HEK293 (cell line): ENCODE measurements around the gene BRWD1.

Experiments
- CTCF ChIA-PET: fragments of 350-600 bp; formaldehyde crosslinking; extraction: SDS; loops from one replicate; lab custom pipeline; 2021; ENCODE audit warnings: antibody characterized with exemption; lab: Yijun Ruan, JAX
- POLR2A ChIA-PET: fragments of 300-600 bp; formaldehyde crosslinking; extraction: SDS; loops from one replicate; lab custom pipeline; 2020; ENCODE audit warnings: antibody characterized with exemption, inconsistent platforms; lab: Yijun Ruan, JAX
- H3K27ac ChIP-seq: fragments of 200-500 bp; sonication (Bioruptor generic); 2 replicates; pipeline ENCODE4 v1.5.1; 2014; ENCODE audit warnings: low read depth, low read length, control low read depth, inconsistent platforms; ENCODE audit errors: extremely low read depth
- H3K36me3 ChIP-seq, 2 experiments: fragments of 200-500 bp in 1 of 2; sonication (Bioruptor generic) in 1 of 2; 1 replicate in 1 of 2; 2 replicates in 1 of 2; pipeline ENCODE4 v1.5.1; 2014 to 2017; ENCODE audit warnings: inconsistent platforms in 2 of 2, low read length in 2 of 2; ENCODE audit not compliant: control insufficient read depth in 2 of 2, insufficient read depth in 1 of 2
- H3K4me1 ChIP-seq: fragments of 200-500 bp; sonication (Bioruptor generic); 2 replicates; pipeline ENCODE4 v1.5.1; 2014; ENCODE audit warnings: mild to moderate bottlenecking, low read length, inconsistent platforms; ENCODE audit not compliant: control insufficient read depth, insufficient read depth
- H3K4me3 ChIP-seq: 2 replicates; pipeline ENCODE4 v1.5.1; 2011; ENCODE audit warnings: low read depth, mild to moderate bottlenecking, control low read depth, low read length, moderate library complexity
- H3K9me3 ChIP-seq: fragments of 200-500 bp; sonication (Bioruptor generic); 2 replicates; pipeline ENCODE4 v1.5.1; 2014; ENCODE audit warnings: low read depth, low read length, inconsistent platforms; ENCODE audit not compliant: control insufficient read depth, insufficient read depth
- BCL11A ChIP-seq: fragments of 450-650 bp; formaldehyde crosslinking; IDR thresholded peaks from 2 replicates; pipeline ENCODE4 v1.5.1; 2016; ENCODE audit warnings: low read depth, missing biosample characterization, missing genetic modification characterization
- GLIS1 ChIP-seq: fragments of 450-650 bp; formaldehyde crosslinking; IDR thresholded peaks from 2 replicates; pipeline ENCODE4 v1.5.1; 2016; ENCODE audit warnings: missing biosample characterization, missing genetic modification characterization
- KLF16 ChIP-seq: fragments of 450-650 bp; formaldehyde crosslinking; IDR thresholded peaks from 2 replicates; pipeline ENCODE4 v1.5.1; 2017; ENCODE audit warnings: missing biosample characterization, missing genetic modification characterization
- MEIS1 ChIP-seq: sonication (generic); formaldehyde crosslinking; IDR thresholded peaks from 2 replicates; pipeline ENCODE4 v1.8.1; 2022; ENCODE audit warnings: missing genetic modification reagents, mild to moderate bottlenecking, borderline replicate concordance
- SP7 ChIP-seq: fragments of 450-650 bp; formaldehyde crosslinking; IDR thresholded peaks from 2 replicates; pipeline ENCODE4 v1.5.1; 2016; ENCODE audit warnings: missing biosample characterization, missing genetic modification characterization
- YY2 ChIP-seq: fragments of 450-650 bp; formaldehyde crosslinking; IDR thresholded peaks from 2 replicates; pipeline ENCODE4 v1.5.1; 2016; ENCODE audit warnings: missing biosample characterization, missing genetic modification characterization
- ZBTB1 ChIP-seq: fragments of 450-650 bp; formaldehyde crosslinking; IDR thresholded peaks from 2 replicates; pipeline ENCODE4 v1.5.1; 2016; ENCODE audit warnings: missing biosample characterization, missing genetic modification characterization
- ZFP37 ChIP-seq: fragments of 450-650 bp; formaldehyde crosslinking; IDR thresholded peaks from 2 replicates; pipeline ENCODE4 v1.5.1; 2016; ENCODE audit warnings: missing biosample characterization, missing genetic modification characterization
- ZNF146 ChIP-seq: fragments of 450-650 bp; formaldehyde crosslinking; IDR thresholded peaks from 2 replicates; pipeline ENCODE4 v1.5.1; 2016; ENCODE audit warnings: missing biosample characterization, missing genetic modification characterization
- ZNF155 ChIP-seq: fragments of 450-650 bp; formaldehyde crosslinking; IDR thresholded peaks from 2 replicates; pipeline ENCODE4 v1.5.1; 2016; ENCODE audit warnings: missing biosample characterization, missing genetic modification characterization
- ZNF16 ChIP-seq: fragments of 450-650 bp; formaldehyde crosslinking; IDR thresholded peaks from 2 replicates; pipeline ENCODE4 v1.5.1; 2016; ENCODE audit warnings: low read depth, missing biosample characterization, missing genetic modification characterization
- ZNF175 ChIP-seq: fragments of 450-650 bp; formaldehyde crosslinking; IDR thresholded peaks from 2 replicates; pipeline ENCODE4 v1.5.1; 2016; ENCODE audit warnings: missing biosample characterization, missing genetic modification characterization
- ZNF2 ChIP-seq: fragments of 450-650 bp; formaldehyde crosslinking; IDR thresholded peaks from 2 replicates; pipeline ENCODE4 v1.5.1; 2016; ENCODE audit warnings: missing biosample characterization, missing genetic modification characterization
- ZNF223 ChIP-seq: fragments of 450-650 bp; formaldehyde crosslinking; IDR thresholded peaks from 2 replicates; pipeline ENCODE4 v1.5.1; 2016; ENCODE audit warnings: missing biosample characterization, missing genetic modification characterization
- ZNF292 ChIP-seq: fragments of 450-650 bp; formaldehyde crosslinking; IDR thresholded peaks from 2 replicates; pipeline ENCODE4 v1.5.1; 2016; ENCODE audit warnings: low read depth, missing biosample characterization, missing genetic modification characterization, borderline replicate concordance
- ZNF473 ChIP-seq: fragments of 450-650 bp; formaldehyde crosslinking; IDR thresholded peaks from 2 replicates; pipeline ENCODE4 v1.5.1; 2017; ENCODE audit warnings: missing biosample characterization, missing genetic modification characterization
- ZNF530 ChIP-seq: fragments of 450-650 bp; formaldehyde crosslinking; IDR thresholded peaks from 2 replicates; pipeline ENCODE4 v1.5.1; 2016; ENCODE audit warnings: low read depth, missing biosample characterization, missing genetic modification characterization
- ZNF658 ChIP-seq: fragments of 450-650 bp; formaldehyde crosslinking; IDR thresholded peaks from 2 replicates; pipeline ENCODE4; 2016; ENCODE audit warnings: missing biosample characterization, missing genetic modification characterization
- ZNF670 ChIP-seq: fragments of 450-650 bp; formaldehyde crosslinking; IDR thresholded peaks from 2 replicates; pipeline ENCODE4 v1.5.1; 2016; ENCODE audit warnings: missing biosample characterization, missing genetic modification characterization, low read depth
- ZNF776 ChIP-seq: fragments of 450-650 bp; formaldehyde crosslinking; IDR thresholded peaks from 2 replicates; pipeline ENCODE4 v1.5.0; 2017; ENCODE audit warnings: missing biosample characterization, missing genetic modification characterization, borderline replicate concordance
- ZNF785 ChIP-seq: fragments of 450-650 bp; formaldehyde crosslinking; IDR thresholded peaks from 2 replicates; pipeline ENCODE4 v1.5.1; 2016; ENCODE audit warnings: missing biosample characterization, missing genetic modification characterization
- TF ChIP-seq, protein P1 (sequence below): fragments of 450-650 bp; formaldehyde crosslinking; IDR thresholded peaks from 2 replicates; pipeline ENCODE4 v1.5.1; 2016; ENCODE audit warnings: missing biosample characterization, missing genetic modification characterization
- TF ChIP-seq, protein P2 (sequence below): fragments of 450-650 bp; formaldehyde crosslinking; IDR thresholded peaks from 2 replicates; pipeline ENCODE4 v1.5.1; 2016; ENCODE audit warnings: missing biosample characterization, missing genetic modification characterization
- TF ChIP-seq, protein P3 (sequence below): fragments of 450-650 bp; formaldehyde crosslinking; IDR thresholded peaks from 2 replicates; pipeline ENCODE4 v1.5.1; 2016; ENCODE audit warnings: missing biosample characterization, missing genetic modification characterization
- TF ChIP-seq, protein P4 (sequence below): fragments of 450-650 bp; formaldehyde crosslinking; IDR thresholded peaks from 2 replicates; pipeline ENCODE4 v1.5.1; 2016; ENCODE audit warnings: missing biosample characterization, missing genetic modification characterization, borderline replicate concordance
- TF ChIP-seq, protein P5 (sequence below): fragments of 450-650 bp; formaldehyde crosslinking; IDR thresholded peaks from 2 replicates; pipeline ENCODE4 v1.5.1; 2016; ENCODE audit warnings: missing biosample characterization, missing genetic modification characterization

BRWD1 gene

DNA sequence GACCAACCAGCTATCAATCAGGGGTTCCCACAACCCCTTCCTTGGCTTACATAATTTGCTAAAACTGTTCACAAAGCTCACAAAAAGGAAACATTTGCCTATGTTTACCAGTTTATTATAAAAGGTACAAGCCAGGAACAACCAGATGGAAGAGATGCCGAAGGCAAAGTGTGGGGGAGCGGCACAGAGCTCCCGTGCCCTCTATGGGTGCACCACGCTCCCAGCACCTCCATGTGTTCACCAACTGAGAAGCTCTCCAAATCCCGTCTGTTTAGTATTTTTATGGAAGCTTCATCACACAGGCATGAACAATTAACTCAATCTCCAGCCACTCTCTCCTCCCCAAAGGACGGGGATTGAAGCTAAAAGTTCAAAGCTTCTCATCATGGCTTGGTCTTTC, 163.1 kb downstream of the BRWD1 start:
- H3K9me3 ChIP-seq, result no peaks in the 10 kb centered on the region
- no peaks in the 10 kb centered on the region for H3K36me3 ChIP-seq
- POLR2A ChIA-PET, result no interaction called here
- TF ChIP-seq, protein P1, sequence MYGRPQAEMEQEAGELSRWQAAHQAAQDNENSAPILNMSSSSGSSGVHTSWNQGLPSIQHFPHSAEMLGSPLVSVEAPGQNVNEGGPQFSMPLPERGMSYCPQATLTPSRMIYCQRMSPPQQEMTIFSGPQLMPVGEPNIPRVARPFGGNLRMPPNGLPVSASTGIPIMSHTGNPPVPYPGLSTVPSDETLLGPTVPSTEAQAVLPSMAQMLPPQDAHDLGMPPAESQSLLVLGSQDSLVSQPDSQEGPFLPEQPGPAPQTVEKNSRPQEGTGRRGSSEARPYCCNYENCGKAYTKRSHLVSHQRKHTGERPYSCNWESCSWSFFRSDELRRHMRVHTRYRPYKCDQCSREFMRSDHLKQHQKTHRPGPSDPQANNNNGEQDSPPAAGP, result no peak
- TF ChIP-seq, protein P2, sequence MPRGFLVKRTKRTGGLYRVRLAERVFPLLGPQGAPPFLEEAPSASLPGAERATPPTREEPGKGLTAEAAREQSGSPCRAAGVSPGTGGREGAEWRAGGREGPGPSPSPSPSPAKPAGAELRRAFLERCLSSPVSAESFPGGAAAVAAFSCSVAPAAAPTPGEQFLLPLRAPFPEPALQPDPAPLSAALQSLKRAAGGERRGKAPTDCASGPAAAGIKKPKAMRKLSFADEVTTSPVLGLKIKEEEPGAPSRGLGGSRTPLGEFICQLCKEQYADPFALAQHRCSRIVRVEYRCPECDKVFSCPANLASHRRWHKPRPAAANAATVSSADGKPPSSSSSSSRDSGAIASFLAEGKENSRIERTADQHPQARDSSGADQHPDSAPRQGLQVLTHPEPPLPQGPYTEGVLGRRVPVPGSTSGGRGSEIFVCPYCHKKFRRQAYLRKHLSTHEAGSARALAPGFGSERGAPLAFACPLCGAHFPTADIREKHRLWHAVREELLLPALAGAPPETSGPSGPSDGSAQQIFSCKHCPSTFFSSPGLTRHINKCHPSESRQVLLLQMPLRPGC, result no peak
- TF ChIP-seq ZNF670 (tag by site-specific recombination) (no peak), ZNF776 (tag by site-specific recombination) (no peak), ZFP37 (tag by site-specific recombination) (no peak)
- TF ChIP-seq, protein P3, sequence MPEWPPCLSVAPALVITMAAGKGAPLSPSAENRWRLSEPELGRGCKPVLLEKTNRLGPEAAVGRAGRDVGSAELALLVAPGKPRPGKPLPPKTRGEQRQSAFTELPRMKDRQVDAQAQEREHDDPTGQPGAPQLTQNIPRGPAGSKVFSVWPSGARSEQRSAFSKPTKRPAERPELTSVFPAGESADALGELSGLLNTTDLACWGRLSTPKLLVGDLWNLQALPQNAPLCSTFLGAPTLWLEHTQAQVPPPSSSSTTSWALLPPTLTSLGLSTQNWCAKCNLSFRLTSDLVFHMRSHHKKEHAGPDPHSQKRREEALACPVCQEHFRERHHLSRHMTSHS (tag by site-specific recombination), result no peak
- H3K4me1 ChIP-seq, result no peaks in the 10 kb centered on the region
- CTCF ChIA-PET, result interaction anchor here (0.9 kb wide), 1 partner anchor 24 kb away, joined by 3 read pairs; no protein-coding TSS in a partner anchor
- H3K27ac ChIP-seq, result no peak overlapping the region
- no peak overlapping the region for H3K4me3 ChIP-seq

DNA sequence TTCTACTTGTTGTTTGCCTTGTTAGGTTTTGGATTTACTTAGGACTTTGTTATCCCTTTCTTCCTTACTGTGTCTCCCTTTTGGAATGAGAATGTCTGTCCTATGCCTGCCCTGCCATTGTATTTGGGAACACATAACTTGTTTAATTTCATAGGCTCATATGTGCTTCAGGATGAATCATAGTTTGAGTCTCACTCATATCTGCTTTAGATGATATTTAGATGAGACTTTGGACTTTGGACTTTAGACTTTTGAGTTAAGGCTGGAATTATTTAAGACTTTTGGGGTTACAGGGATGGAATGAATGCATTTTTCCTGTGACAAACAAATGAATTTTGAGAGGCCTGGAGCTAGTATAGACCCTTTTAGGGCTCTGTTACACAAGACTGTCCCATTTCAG, 163.6 kb downstream of the BRWD1 start:
- H3K9me3 ChIP-seq, result no peaks in the 10 kb centered on the region
- H3K4me3 ChIP-seq, result no peak overlapping the region
- CTCF ChIA-PET, result interaction anchor here (0.9 kb wide), 1 partner anchor 24 kb away, joined by 3 read pairs; no protein-coding TSS in a partner anchor
- TF ChIP-seq, protein P4, sequence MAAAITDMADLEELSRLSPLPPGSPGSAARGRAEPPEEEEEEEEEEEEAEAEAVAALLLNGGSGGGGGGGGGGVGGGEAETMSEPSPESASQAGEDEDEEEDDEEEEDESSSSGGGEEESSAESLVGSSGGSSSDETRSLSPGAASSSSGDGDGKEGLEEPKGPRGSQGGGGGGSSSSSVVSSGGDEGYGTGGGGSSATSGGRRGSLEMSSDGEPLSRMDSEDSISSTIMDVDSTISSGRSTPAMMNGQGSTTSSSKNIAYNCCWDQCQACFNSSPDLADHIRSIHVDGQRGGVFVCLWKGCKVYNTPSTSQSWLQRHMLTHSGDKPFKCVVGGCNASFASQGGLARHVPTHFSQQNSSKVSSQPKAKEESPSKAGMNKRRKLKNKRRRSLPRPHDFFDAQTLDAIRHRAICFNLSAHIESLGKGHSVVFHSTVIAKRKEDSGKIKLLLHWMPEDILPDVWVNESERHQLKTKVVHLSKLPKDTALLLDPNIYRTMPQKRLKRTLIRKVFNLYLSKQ (tag by site-specific recombination), result no peak
- no peak for TF ChIP-seq SP7 (tag by site-specific recombination)
- no peak for TF ChIP-seq ZBTB1
- no peak for TF ChIP-seq ZNF2 (tag by site-specific recombination)
- no peak for TF ChIP-seq GLIS1
- no peak for TF ChIP-seq ZNF658 (tag by site-specific recombination)
- no peak for TF ChIP-seq MEIS1 (CRISPR knock-in tag)
- no peak for TF ChIP-seq KLF16 (tag by site-specific recombination)
- TF ChIP-seq ZFP37 (tag by site-specific recombination), result no peak
- TF ChIP-seq ZNF530 (tag by site-specific recombination), result no peak
- TF ChIP-seq, all 188 proteins: peak for 0
- Histone ChIP-seq H3K4me1 (no peaks in the 10 kb centered on the region), H3K27ac (no peak overlapping the region), H3K36me3 (no peaks in the 10 kb centered on the region)
- POLR2A ChIA-PET, result no interaction called here

DNA sequence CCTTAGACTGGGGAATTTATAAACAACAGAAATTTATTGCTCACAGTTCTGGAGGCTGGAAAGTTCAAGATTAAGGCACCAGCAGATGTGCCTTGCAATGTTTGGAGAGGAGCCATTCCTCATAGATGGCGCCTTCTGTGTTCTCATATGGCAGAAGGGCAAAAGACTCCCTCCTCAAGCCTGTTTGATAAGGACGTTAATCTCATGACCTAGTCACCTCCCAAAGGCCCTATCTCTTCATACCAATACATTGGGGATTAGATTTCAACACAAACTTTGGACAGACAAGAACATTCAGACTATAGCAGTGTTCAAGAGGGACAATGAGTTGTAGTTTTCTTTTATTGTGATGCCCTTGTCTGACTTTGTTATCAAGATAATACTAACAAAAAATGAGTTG, 164.5 kb downstream of the BRWD1 start:
- H3K4me3 ChIP-seq, result no peak overlapping the region
- no peaks in the 10 kb centered on the region for H3K36me3 ChIP-seq
- no peaks in the 10 kb centered on the region for H3K4me1 ChIP-seq
- ChIA-PET CTCF (interaction anchor here (0.6 to 1.6 kb wide), 3 partner anchors 11 to 718 kb away, joined by 3 to 6 read pairs (median 3); no protein-coding TSS in a partner anchor), POLR2A (no interaction called here)
- no peaks in the 10 kb centered on the region for H3K9me3 ChIP-seq
- no peak overlapping the region for H3K27ac ChIP-seq
- no peak for TF ChIP-seq ZNF16 (tag by site-specific recombination)
- TF ChIP-seq ZNF292 (tag by site-specific recombination), result no peak
- no peak for TF ChIP-seq BCL11A (tag by site-specific recombination)
- TF ChIP-seq ZNF785 (tag by site-specific recombination), result no peak
- no peak for TF ChIP-seq ZNF146
- TF ChIP-seq ZNF223, result no peak
- TF ChIP-seq ZNF473 (tag by site-specific recombination), result no peak
- no peak for TF ChIP-seq YY2 (tag by site-specific recombination)
- TF ChIP-seq, protein P5, sequence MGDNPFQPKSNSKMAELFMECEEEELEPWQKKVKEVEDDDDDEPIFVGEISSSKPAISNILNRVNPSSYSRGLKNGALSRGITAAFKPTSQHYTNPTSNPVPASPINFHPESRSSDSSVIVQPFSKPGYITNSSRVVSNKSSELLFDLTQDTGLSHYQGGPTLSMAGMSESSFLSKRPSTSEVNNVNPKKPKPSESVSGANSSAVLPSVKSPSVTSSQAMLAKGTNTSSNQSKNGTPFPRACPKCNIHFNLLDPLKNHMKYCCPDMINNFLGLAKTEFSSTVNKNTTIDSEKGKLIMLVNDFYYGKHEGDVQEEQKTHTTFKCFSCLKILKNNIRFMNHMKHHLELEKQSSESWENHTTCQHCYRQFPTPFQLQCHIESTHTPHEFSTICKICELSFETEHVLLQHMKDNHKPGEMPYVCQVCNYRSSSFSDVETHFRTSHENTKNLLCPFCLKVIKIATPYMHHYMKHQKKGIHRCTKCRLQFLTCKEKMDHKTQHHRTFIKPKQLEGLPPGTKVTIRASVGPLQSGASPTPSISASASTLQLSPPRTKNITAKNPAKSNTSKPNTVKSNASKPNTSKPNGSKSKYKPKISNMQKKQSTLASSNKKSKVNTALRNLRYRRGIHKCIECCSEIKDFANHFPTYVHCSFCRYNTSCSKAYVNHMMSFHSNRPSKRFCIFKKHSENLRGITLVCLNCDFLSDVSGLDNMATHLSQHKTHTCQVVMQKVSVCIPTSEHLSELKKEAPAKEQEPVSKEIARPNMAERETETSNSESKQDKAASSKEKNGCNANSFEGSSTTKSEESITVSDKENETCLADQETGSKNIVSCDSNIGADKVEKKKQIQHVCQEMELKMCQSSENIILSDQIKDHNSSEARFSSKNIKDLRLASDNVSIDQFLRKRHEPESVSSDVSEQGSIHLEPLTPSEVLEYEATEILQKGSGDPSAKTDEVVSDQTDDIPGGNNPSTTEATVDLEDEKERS (tag by site-specific recombination), result no peak
- TF ChIP-seq ZNF175, result no peak
- no peak for TF ChIP-seq ZNF155 (tag by site-specific recombination)
